Endothelial cell of hepatic sinusoid (primary cell): ENCODE results near the gene LRRC34.

Source experiments
- in situ Hi-C: cut with HindIII; loops from 2 replicates; pipeline ENCODE4 v1.10.0; 2017; ENCODE audit warnings: low sequenced_read_pairs

The LRRC34 gene

DNA sequence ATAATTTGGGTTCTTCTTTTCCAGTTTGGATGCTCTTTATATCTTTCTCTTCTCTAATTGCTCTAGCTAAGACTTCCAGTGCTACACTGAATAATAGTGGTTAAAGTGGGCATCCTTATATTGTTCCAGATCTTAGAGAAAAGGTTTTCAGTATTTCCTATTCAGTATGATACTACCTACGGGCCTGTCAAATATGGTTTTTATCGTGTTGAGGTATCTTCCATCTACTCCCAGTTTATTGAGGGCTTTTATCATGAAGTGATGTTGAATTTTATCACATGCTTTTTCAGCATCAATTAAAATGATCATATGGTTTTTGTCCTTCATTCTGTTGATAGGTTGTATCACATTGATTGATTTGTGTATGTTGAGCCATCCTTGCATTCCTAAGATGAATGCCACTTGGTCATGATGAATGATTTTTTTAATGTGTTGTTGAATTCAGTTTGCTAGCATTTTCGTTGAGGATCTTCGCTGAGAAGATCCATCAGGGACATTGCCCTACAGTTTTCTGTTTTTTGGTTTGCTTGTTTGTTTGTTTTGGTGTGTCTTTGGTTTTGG is 3.0 kb upstream of the LRRC34 start:
- in situ Hi-C loops, result no loop called here

DNA sequence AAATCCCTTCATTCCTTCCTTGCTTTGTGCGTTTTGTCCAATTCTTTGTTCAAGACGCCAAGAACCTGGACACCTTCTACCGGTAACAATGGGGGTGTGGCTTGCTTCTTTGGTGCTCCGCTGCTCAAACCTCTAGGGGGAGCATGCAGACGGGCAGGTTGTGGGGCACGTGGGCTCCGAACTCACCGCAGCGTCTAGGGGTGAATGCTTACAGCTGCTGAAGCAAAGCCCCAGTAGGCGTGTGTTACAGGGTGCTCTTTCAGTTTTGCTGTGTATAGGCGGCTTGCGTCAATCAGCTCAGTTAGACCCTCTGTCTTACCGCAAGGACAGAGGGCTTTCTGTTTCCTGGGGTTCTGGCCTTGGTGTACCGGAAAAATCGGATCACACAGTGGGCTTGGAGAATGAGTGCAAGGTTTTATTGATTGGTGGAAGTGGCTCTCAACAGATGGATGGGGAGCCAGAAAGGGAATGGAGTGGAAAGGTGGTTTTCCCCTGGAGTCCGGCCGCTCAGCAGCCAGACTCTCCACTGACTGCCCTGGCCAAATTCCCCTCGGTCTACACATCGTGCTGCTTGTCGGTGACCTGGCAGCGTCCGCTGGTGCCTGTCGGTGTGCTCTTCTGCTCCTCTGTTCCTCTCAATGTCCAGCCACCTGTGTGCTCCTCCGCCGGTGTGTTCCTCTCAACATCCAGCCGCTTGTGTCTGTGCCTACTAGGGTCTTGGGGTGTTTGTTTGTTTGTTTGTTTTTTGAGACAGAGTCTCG is 1.2 kb upstream of the LRRC34 start:
- in situ Hi-C loops, result no loop called here

DNA sequence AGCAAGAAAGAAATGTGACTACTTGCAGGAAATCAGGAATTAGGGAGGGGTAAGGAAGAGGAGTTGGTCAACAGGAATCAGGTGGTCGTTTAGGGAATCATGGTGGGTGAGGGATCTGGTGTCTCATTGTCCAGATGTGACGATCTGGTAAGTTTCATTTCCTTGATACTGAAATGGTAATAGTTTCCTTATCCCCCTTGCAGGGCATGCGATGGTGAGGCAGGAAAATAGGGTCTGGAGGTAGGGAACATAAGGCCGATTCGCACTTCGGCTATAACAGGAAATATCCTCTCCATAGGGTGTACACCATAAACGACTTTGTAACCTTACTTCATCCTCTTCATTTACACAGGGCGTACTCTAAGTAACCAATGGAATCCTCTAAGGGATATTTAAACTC is 574 bp upstream of the LRRC34 start:
- in situ Hi-C loops, result no loop called here

DNA sequence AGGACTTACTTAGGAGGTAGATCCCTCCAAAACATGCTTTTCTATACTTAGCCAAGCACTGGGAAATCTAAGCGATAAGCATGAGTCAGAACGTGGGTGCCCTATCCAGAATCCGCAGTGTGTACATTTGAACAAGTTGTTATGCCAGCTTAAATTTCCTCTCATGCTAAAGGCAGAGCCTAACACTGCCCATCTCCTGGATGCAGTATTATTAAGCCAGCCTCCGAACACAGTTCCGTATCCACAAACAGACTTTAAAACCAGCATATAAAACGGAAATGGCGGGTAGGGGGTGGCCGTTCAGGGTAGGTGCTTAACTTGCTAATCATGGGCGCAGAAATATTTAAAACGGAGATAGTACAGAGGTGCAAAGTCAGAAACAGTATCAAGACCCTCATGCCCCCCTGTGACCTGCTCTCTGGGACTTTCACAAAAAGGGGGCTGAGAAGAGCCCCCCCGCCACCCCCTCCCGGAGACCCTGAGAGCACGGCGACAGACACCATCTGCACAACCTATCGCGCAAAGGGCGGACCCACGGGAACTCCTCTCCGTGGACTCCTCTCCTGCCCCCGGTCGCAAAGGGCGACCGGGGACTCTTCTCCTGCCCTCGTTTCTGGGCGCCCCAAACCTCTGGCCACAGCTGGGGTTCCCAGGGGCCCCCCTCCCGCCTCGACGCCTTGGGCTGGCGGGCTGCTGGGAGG is 923 bp downstream of the LRRC34 start:
- in situ Hi-C loops, result no loop called here

DNA sequence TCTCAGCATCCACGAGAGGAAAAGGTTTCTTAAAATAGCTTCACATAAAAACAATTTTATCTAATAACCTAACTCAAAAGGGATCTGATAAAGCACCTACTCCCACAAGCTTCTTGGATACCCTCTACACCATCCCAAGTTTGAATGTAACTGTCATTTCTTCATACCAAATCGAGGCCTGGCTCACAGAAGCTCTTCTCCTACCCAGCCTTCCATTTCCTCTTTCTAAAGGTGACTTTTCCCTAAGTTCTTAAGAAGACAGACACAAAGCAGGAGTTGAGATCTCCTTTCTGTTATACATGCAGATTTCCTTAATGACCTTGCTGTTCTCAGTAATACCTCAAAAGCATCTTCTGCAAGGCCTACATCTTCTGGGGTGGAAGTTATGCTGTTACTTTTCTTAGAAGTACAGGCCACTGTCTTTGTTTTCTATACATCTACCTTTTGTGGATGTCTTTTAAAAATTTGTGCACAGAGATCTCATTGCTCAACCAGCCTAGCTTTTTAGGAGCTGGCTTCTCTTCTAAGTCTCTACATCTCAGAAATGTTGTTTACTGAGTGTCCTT is 3.4 kb downstream of the LRRC34 start:
- in situ Hi-C loops, result no loop called here

DNA sequence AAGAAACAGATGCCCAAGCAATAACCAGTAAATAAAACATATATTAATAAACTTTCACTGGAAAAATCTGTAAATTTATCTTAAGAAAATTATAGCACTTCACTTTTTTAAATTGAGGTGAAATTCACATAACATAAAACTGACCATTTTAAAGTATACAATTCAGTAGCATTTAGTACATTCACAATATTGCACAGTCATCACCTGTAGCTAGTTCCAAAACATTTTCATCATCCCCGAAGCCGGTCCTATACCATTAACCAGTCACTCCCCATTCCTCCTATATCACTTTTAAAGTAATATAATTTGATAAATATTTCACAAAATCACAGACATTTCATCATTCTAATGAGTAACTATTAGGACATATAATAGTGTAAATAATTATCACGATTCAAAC is 8.0 kb downstream of the LRRC34 start:
- in situ Hi-C loops, result no loop called here

DNA sequence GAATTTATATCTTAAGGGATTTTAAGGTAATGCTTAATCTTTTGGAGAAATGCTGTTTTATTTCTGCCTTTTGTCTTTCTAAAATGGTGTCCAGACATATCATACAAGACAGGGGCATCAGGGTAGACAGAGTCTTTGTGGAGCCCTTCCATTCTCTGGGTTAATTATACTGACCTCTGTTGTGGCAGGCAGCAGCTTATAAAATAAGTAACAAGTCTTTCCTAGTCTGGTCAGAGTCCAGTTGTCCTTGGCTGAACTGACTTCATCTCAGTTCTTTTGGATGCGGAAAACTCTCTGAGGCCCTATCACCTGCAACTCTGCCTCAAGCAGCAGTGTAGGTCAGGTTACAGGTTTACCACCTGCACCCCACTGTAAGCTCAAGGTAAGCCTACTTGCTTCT is 20.3 kb downstream of the LRRC34 start:
- in situ Hi-C loops, result no loop called here

DNA sequence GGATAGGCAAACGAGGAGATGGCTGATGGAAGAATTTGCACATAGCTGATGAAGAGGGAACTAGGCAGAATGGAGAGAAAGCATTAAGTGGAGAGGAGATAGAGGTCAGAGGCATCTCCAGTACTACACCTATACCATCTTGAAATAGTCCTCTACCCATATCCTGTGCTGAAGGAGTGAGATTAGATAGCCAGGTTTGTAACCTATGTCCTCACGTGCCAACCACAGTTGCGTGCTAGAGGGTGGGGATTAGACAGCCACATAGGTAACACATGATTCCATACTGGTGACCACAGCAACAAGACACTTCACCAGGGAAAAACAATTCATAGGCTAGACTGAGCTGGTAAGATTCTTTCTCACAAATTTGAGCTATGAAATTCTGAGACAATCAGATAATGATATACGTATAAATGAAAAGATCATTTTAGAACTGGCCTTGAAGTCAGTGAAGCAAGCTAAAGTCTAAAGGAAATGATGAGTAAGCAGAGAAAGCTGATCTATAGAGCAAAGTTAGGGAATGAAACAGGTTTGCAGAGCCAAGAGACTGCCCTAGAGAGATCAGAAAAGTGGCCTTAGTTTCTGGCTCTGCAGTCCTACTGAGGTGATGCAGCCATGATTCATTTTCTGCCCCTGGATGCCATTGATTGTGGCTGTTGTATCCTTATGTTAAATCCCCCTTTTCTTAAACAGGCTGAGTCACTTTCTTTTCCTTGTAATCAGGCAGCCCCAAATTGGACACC is 21.8 kb downstream of the LRRC34 start:
- in situ Hi-C loops, result no loop called here

DNA sequence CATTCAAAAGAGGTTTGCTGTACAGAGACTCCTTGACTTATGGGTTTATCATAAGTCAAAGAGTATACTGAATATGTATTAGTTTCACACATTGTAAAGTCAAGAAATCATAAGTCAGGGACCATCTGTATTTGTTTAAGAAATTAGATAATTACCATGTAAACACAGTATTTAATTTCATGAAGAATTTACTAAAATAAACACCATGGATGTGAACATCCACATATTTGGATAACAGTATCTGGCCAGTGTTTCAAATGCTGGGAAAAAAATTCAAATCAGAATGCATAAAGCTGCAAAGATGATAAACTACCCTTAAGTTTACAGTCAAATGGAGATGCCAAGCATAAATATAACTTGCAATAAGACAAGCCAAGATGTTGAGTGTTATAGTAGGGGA is 22.5 kb downstream of the LRRC34 start:
- in situ Hi-C loops, result no loop called here

DNA sequence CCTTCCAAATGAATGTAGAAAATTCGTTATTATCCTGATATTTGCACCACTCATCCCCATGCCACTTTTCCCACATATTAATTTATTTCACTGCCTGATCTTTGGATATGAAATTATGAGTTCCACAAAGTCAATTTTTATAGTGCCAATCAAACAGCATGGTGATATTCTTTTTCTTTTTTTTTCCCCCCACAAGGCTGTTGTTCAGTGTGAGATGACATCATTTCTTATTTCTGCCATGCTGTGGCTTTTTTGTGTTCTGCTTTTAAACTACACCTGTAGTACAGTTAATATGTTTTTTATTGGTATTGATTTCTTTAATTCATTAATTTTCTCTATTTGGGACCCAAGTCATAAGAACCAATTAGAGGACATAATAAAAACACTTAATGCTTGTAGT is 24.9 kb downstream of the LRRC34 start:
- in situ Hi-C loops, result no loop called here

DNA sequence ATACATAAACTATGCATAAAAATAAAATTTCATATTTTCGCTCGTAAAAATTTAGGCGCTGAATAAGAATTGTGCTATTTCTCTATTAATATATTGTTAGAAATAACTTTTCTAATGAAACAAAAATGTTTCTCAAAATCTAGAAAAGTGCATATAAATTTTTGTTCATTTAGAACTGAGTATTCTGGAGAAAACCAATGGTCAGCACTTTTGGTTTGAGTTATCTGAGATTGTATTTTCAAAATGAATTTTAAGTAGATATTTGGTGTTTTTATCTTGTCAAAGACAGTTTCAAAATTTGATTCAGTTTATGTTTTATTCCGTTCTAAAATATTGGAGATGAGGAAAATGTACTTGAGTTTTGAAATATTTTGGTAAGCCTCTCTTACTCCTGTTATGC is 25.6 kb downstream of the LRRC34 start:
- in situ Hi-C loops, result no loop called here

DNA sequence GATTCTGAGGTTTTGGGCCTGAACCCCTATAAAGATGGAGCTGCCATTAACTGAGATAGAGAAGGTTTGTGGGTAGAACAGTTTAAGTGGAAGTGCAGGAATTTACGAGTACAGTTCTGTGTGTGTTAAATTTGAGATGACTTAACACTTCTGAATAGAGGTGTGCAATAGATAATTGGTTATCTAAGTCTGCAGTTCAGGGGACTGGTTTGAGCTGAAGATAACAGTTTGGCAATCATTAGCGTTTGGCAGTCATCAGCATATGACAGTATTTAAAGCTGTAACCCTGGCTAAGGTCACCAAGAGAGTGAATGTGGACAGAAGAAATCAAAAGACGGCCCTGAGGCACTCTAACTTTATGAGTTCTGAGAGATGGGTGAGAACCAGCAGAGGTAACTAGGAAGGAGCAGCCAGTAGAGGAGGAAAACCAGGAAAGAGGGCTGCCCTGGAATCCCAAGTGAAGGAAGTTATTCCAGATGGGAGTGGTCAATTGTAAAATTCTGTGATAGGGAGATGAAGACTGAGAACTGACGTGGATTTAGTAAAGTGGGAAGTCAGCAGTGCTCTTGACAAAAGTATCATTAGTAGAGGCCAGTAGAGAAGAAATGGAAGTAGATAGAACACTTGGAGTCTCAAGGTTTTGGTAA is 31.4 kb downstream of the LRRC34 start:
- in situ Hi-C loops, result no loop called here

DNA sequence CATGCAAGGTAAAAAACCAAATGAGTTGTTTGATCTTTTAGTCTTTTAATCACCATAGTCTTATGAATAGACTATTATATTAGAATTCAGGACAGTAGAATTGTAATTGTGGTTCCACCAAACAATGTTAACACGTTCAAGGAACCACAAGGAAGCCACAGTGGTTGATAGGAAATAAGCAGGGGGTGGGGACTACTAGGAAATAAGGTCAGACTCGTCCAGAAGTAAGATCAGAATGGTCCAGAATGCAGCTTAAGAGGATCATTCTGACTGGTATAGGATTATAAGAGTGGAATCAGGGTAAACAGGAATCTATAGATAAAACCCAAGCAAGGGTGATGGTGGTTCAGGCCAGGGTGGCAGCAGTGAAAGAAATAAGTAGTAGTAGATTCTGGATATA is 32.0 kb downstream of the LRRC34 start:
- in situ Hi-C loops, result no loop called here

DNA sequence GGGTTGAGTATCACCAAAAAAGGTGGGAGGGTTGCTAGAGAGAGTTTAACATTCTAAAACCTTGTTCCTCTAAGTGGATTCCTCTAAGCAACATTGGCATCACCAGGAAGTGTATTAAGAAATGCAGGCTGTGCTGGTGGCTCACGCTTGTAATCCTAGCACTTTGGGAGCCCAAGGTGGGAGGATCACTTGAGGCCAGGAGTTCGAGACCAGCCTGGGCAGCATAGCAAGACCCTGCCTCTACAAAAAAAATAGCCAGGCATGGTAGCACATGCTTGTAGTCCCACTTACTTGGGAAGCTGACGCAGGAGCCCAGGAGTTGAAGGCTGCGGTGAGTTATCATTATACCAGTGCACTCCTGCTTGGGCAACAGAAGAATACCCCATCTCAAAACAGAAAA is 34.9 kb downstream of the LRRC34 start:
- in situ Hi-C loops, result no loop called here

DNA sequence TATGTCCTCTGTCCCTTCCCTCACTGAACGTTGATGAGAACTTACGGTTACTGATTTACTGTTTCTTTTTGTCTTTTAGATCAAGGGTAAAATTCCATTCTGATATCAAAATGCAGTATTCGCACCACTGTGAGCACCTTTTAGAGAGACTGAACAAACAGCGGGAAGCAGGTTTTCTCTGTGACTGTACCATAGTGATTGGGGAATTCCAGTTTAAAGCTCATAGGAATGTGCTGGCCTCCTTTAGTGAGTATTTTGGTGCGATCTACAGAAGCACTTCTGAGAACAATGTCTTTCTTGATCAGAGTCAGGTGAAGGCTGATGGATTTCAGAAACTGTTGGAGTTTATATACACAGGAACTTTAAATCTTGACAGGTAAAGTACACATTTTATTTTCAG is 38.5 kb downstream of the LRRC34 start:
- in situ Hi-C loops, result no loop called here

DNA sequence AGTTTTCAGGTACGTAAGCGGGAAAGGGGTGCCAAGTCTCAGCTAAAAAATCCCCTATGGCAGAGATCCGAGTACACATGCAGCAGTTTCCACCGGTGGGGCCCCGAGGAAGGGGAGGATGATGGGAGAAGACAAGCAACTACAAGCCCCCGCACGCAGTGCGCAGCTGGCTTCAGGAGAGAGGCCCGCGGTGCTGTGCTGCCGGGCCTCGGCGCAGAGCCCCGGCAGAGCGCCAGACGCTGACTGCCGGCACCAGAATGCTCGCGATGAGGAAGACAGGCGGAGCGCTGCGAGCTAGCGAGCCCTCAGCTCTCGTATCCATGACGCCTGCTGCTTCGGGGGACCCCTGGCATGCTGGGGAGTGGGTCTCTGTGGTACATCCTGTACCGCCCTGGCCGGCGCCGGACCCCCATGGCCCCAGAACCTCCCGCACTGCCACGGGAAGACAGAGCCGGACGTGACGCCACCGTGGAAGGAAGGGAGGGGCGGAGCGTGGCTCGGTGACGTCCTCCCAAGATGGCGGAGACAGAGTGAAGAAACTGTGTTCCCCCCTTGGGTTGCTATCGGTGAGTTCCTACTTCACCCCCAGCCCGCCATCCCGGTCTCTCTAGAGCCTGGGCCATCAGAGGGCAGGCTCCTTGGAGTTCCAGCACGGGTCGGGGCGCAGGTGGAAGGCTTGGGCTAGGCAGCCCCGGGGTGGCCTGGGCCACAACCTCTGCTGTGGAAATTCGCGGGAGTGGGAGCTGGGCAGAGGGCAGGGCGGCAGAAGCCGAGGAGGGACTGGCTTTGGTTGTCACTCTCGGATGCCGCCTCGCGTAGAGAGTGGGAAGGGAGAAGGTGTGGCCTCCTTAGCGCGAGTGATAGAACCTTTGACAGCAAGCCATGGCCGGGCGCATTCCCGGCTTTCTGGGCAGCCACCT is 39.5 kb downstream of the LRRC34 start, which contains the start of gene MYNN:
MYNN (plus strand) TSS at position 500 of the 920 bp plus-strand sequence. CDS start 900 bp downstream, outside the sequence.
- in situ Hi-C loops, result no loop called here

DNA sequence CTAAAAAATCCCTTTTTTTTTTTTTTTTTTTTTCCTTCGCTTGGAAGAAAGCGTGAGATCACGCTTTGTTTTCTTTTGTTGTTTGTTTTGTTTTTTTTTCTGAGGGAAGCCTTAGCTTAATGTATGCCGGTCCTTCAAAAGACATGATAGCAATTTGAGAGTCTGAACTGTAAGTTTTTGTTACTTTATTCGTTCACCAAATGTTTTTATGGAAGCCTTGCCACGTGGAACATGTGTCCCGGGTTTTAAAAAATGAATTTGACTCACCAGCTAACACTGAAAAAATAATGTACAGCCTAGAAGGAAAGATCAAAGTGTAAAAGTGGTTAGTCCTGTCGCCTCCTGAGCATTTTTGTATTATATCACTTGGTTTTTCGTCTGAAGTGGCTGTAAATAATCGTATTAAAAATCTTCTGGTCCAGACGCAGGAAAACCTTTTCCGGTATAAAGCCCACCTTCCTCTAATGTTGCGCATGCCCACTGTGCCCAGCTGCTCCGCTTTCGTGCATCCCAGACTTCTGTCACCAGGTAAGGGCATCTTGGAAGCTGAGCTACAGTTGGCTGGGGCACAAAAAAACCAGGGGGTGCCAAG is 40.3 kb downstream of the LRRC34 start:
- in situ Hi-C loops, result no loop called here

DNA sequence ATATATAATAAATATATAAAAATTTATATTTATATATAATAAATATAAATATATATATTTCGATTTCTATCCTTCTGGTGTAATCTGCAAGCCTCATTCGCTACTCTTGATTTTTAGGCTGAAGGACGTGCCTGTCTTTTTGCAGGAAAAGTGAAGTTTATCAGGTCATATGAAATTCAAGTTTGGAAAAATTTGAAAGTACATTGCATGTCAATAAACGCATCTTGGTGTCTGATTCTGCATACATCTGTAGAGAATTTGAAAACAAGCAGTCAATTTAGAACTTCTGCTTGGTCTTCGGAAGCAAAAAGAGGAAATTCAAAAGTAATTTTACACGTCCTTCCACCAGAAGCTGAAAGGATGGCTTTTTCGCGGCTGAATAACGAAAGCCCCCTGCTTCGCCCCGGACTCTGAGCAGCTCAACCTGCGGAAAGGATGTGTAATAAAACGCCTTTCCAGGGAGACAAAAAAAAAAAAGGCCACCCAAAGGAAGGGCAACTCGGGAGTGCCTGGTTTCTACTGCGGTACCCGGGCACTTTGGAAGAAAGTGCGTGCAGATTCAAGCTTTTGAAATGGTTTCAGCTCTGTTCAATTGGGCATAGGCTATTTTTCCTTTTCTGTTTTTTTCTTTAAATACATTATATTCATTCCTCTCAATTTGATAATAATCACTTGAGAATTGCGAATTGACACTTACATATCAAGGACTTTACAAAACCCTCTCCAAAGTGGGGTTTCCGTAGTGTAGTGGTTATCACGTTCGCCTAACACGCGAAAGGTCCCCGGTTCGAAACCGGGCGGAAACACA is 41.0 kb downstream of the LRRC34 start:
- in situ Hi-C loops, result no loop called here
